Ovary (tissue), 3 donors: ENCODE results near the gene SGCD.

Experiments
- CTCF ChIP-seq, 3 donors: fragments of 450-650 bp in 2 of 3; fragments of 200-600 bp in 1 of 3; IDR thresholded peaks; one replicate each; pipeline versions ENCODE4 v1.5.1 to v1.8.0; 2016 to 2022; ENCODE audit warnings: antibody characterized with exemption in 3 of 3, mild to moderate bottlenecking in 1 of 3
- POLR2A ChIP-seq: fragments of 450-650 bp; IDR thresholded peaks from one replicate; pipeline ENCODE4 v1.6.1; 2017; ENCODE audit warnings: antibody characterized with exemption, mild to moderate bottlenecking, moderate library complexity
- donor health status: DM: no; HTN: no; CAD: no.

- TF ChIP-seq CTCF (IDR thresholded peaks at IDR 0.05) = no peak
- TF ChIP-seq POLR2A = no peak
These were observed 380.8 kb downstream of the SGCD start for GRCh38 chr5:156707750-156708149.
